Stomach (tissue), 9 donors: ENCODE data around the gene TGFBI. TPM values are rescaled to one million over a fixed set of nuclear protein-coding genes. Genes with fewer than 3 reads are reported as not detected.
A peak's percentile ranks its signal among the peaks of the same experiment; 100 is the strongest.

Experiments
- DNase-seq, 2 donors: peaks; one replicate each; pipeline versions ENCODE4 v3.0.0 to v3.0.0-alpha.2; 2013 to 2019
- H3K27ac ChIP-seq, 5 donors: fragments of 200-600 bp in 4 of 5; sonication (generic) in 4 of 5; one replicate each; pipeline ENCODE4 v1.5.1; 2013 to 2019; ENCODE audit warnings: mild to moderate bottlenecking in 1 of 5, moderate library complexity in 1 of 5
- H3K27me3 ChIP-seq, 3 donors: fragments of 200-600 bp; sonication (generic); one replicate each; pipeline ENCODE4 v1.5.1; 2017 to 2019; ENCODE audit warnings: mixed run types in 1 of 3
- H3K36me3 ChIP-seq, 4 donors: fragments of 200-600 bp; sonication (generic); 1 replicate in 3 of 4; 2 replicates in 1 of 4; pipeline ENCODE4 v1.5.1; 2016 to 2019
- H3K4me1 ChIP-seq, 4 donors: fragments of 200-600 bp; sonication (generic); one replicate each; pipeline ENCODE4 v1.5.1; 2016 to 2019
- H3K4me3 ChIP-seq, 4 donors: fragments of 200-600 bp; sonication (generic) in 3 of 4; one replicate each; pipeline ENCODE4 v1.5.1; 2016 to 2019; ENCODE audit warnings: mild to moderate bottlenecking in 1 of 4
- H3K9me3 ChIP-seq, 4 donors: fragments of 200-600 bp; sonication (generic); one replicate each; pipeline ENCODE4 v1.5.1; 2016 to 2019
- CTCF ChIP-seq, 7 experiments: fragments of 450-650 bp in 4 of 7; fragments of 200-600 bp in 3 of 7; sonication (generic) in 3 of 7; IDR thresholded peaks; one replicate each; pipeline ENCODE4 v1.5.1; 2016 to 2019; ENCODE audit warnings: antibody characterized with exemption in 7 of 7, control low read depth in 2 of 7, mild to moderate bottlenecking in 1 of 7
- EP300 ChIP-seq: sonication (generic); formaldehyde crosslinking; IDR thresholded peaks from one replicate; pipeline ENCODE4 v1.6.1; 2017; ENCODE audit warnings: antibody characterized with exemption
- POLR2A ChIP-seq, 4 donors: fragments of 450-650 bp; IDR thresholded peaks; one replicate each; pipeline ENCODE4 v1.6.1; 2016; ENCODE audit warnings: antibody characterized with exemption in 4 of 4, control low read depth in 2 of 4, mild to moderate bottlenecking in 1 of 4, moderate library complexity in 1 of 4
- POLR2AphosphoS5 ChIP-seq, 3 donors: sonication (generic); formaldehyde crosslinking; IDR thresholded peaks; one replicate each; pipeline ENCODE4 v1.6.1; 2016; ENCODE audit warnings: antibody characterized with exemption in 3 of 3
- WGBS, 5 donors: extraction: QIAGEN DNeasy Blood & Tissue Kit in 3 of 5; methylation state at CpG; one replicate each; pipeline versions ENCODE4 v1.1.5 to v1.1.7; 2013 to 2018; 5-methylcytosine and 5-hydroxymethylcytosine counted together
- intact Hi-C: fragments of 100-400 bp; cut with DNase I; formaldehyde crosslinking; loops from one replicate; pipeline ENCODE4 v1.15.1; 2023; ENCODE audit warnings: low total_unique reads
- polyA plus RNA-seq, 3 donors: library from polyadenylated mRNA; stranded (reverse); fragments of 200-250 nt; gene quantifications; one replicate each; pipeline ENCODE4 v1.2.3, GENCODE V29; 2013
- total RNA-seq, 5 donors: library from RNA; depleted of rRNA; stranded (reverse); fragments of >200 nt; gene quantifications; one replicate each; pipeline versions ENCODE4 v1.1.0 to v1.2.3, GENCODE V29; 2014 to 2016
- donor health status: healthy with polysubstance abuse.
- donor health status: Bipolar disorder and iron deficiency.
- donor health status: healthy.

TGFBI gene
- total and polyA plus RNA-seq, 8 donors, result 24.5 to 180 (median 62.2) TPM

DNA sequence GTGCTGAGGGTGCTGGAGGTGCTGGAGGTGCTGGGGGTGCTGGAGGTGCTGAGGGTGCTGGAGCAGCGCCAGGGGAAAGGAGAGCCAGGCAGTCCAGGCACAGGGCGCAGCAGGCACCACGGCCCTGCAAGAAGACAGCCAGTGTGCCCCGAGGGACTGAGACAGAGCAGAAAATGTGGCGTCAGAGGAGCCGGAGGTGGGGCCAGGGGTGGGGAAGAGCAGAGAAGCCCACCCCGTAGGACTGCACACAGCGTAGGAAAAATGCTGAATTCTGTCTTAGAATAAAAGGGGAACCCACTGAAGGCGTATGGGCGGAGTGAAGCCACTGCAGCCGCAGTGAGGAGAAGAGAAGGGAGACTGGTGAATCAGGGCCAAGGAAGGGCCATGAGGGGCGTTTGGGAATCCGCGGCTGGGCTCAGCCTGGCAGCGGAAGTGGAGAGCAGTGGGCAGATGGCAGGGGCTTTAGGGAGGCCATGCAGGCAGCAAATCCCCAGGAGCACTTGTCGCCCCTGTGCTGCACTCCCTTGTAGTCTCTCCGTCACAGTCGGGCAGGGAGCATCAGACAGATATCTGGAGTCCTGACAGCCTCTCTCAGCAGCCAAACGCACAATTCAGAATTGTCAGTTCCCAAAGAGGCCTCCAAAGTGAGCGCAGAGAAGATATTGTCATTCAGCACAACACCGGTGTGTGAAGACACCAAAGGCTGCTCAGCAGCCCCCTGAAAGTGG lies 38.1 kb upstream of the TGFBI start:
- WGBS, 5 donors, result 74 to 81% (median 78%) methylated on average over 21 of the region's 21 CpGs
- Histone ChIP-seq H3K4me1 (peaks cover 0 to 31% (median 11%) of the 10 kb centered on the region in 4 donors), H3K9me3 (no peaks in the 10 kb centered on the region), H3K27me3 (peaks cover 0 to 8% (median 0%) of the 10 kb centered on the region in 3 donors), H3K27ac (peak overlapping the region in 1 of 5 donors; percentile 2), H3K4me3 (no peak overlapping the region), H3K36me3 (no peaks in the 10 kb centered on the region)
- DNase-seq, result peak in 1 of 2 donors; percentile 23
- intact Hi-C loops, result no loop called here
- TF ChIP-seq EP300 (no peak), POLR2A (IDR thresholded peaks at IDR 0.05) (no peak), POLR2AphosphoS5 (IDR thresholded peaks at IDR 0.05) (no peak), CTCF (IDR thresholded peaks at IDR 0.05) (no peak)

DNA sequence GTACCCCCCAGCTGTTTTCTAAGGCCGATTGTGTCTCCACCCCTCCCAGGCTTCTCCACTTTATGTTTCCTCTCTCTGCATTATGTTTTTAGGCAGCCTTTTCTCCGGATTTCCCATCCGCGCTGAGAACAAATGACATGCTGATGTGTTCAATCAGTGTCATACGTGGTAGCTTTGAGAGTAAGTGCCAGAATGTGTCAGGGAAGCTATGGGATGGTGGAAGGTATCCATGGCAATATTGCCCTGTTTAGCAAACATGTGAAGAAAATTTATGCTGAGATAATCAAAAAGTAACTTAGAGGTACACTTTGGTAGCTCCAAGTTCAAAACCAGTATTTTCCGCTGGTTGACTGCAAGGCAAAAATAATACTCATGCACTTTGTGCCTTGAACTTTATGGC lies 37.4 kb upstream of the TGFBI start:
- TF ChIP-seq CTCF (IDR thresholded peaks at IDR 0.05) (no peak), EP300 (no peak), POLR2AphosphoS5 (IDR thresholded peaks at IDR 0.05) (no peak)
- Histone ChIP-seq H3K4me1 (peaks cover 0 to 28% (median 10%) of the 10 kb centered on the region in 4 donors), H3K36me3 (no peaks in the 10 kb centered on the region), H3K27me3 (peaks cover 0 to 5% (median 0%) of the 10 kb centered on the region in 3 donors), H3K27ac (no peak overlapping the region), H3K4me3 (no peak overlapping the region), H3K9me3 (no peaks in the 10 kb centered on the region)
- DNase-seq, result peak in 1 of 2 donors; percentile 50
- intact Hi-C loops, result no loop called here
- whole genome bisulfite sequencing, 5 donors, result 73 to 87% (median 80%) methylated on average over 6 of the region's 6 CpGs

DNA sequence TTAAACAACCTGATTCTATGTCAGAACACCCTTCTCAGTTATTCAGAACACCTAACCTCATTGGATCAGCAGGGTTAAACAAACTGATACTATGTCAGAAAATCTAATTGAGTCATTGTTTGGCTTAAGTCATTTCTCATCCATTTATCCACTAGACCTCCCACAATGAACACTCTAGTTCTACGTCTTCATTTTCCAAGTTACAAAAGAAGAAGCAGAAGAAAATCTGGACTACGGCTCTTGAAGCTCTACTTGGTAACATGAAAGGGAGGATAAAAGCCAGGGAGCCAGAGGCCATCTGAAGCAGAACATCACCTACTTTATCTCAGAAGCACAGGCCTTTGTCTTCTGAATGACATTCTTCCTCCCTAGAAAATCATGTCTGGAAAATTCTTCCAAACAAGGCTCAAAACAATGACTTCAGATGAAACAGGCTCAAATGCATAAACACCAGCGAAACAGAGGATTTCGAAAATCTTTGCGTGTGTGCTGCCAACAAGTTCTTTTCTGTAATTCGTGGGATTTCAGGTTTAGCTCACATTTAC lies 35.4 kb upstream of the TGFBI start:
- peaks cover 0 to 5% (median 0%) of the 10 kb centered on the region in 3 donors for H3K27me3 ChIP-seq
- 63 to 76% (median 69%) methylated on average over 6 of the region's 6 CpGs for WGBS, 5 donors
- H3K27ac ChIP-seq, result peak overlapping the region in 4 of 5 donors; percentile 36 to 73 (median 62)
- intact Hi-C loops, result no loop called here
- TF ChIP-seq POLR2A (IDR thresholded peaks at IDR 0.05) (no peak), EP300 (no peak), CTCF (IDR thresholded peaks at IDR 0.05) (no peak), POLR2AphosphoS5 (IDR thresholded peaks at IDR 0.05) (no peak)
- no peaks in the 10 kb centered on the region for H3K36me3 ChIP-seq
- DNase-seq, result peak in 1 of 2 donors; percentile 55
- H3K9me3 ChIP-seq, result no peaks in the 10 kb centered on the region
- peaks cover 0 to 19% (median 9%) of the 10 kb centered on the region in 4 donors for H3K4me1 ChIP-seq
- no peak overlapping the region for H3K4me3 ChIP-seq

DNA sequence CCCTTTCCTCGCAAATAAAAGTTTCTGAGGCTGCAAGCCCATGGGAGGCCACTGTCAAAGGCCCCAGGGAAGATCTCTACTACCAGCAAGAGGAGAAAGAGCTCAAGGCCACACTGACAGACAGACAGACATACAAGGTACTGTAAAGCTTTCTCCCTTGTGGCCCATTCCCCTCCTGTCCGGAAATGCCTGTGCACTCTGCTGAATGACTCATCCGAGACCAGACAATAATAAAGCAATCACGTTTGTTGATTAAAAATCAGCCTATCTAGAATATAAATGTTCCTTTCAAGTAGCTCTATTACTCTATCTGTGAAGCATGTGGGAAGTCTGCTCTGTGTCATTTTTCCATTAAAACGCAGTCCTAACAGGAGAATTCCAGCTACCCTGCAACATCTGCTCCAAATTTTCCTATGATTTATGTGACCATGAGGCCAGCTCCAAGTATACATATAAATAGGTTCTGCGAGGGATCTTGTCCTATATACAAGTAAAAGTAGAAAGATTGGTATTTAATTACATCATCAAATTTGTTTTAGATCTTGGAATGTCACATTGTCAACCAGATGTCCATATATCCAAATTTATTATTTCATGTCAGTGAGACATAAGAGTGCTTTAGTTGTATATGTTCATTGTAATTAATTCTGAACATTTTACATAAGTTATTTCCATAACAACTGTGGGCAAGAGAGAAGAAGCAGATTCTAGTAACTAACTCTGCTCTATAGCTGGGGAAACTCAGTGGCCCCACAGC lies 34.7 kb upstream of the TGFBI start:
- peak in 1 of 2 donors; percentile 89 for DNase-seq
- 50 to 57% (median 55%) methylated on average over 6 of the region's 6 CpGs for WGBS, 5 donors
- no peak for TF ChIP-seq POLR2A (IDR thresholded peaks at IDR 0.05)
- peak in 1 of 3 donors; percentile 6 for TF ChIP-seq POLR2AphosphoS5 (IDR thresholded peaks at IDR 0.05)
- Histone ChIP-seq H3K27ac (peak overlapping the region in 4 of 5 donors; percentile 36 to 73 (median 62)), H3K4me3 (no peak overlapping the region), H3K27me3 (peaks cover 0 to 5% (median 0%) of the 10 kb centered on the region in 3 donors), H3K4me1 (peaks cover 0 to 19% (median 9%) of the 10 kb centered on the region in 4 donors), H3K9me3 (no peaks in the 10 kb centered on the region), H3K36me3 (no peaks in the 10 kb centered on the region)
- intact Hi-C loops, result no loop called here
